Measurements from ENCODE around the gene WNK1.

GRCh38 chr12:905261-906031 lies 153.1 kb downstream of the WNK1 start:
- no peak for TF ChIP-seq POLR2A (IDR thresholded peaks at IDR 0.05)
- TF ChIP-seq, protein P1, sequence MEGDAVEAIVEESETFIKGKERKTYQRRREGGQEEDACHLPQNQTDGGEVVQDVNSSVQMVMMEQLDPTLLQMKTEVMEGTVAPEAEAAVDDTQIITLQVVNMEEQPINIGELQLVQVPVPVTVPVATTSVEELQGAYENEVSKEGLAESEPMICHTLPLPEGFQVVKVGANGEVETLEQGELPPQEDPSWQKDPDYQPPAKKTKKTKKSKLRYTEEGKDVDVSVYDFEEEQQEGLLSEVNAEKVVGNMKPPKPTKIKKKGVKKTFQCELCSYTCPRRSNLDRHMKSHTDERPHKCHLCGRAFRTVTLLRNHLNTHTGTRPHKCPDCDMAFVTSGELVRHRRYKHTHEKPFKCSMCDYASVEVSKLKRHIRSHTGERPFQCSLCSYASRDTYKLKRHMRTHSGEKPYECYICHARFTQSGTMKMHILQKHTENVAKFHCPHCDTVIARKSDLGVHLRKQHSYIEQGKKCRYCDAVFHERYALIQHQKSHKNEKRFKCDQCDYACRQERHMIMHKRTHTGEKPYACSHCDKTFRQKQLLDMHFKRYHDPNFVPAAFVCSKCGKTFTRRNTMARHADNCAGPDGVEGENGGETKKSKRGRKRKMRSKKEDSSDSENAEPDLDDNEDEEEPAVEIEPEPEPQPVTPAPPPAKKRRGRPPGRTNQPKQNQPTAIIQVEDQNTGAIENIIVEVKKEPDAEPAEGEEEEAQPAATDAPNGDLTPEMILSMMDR (IDR thresholded peaks at IDR 0.05): no peak

Measured in heart left ventricle (tissue), 13 donors.